CD4-positive, alpha-beta T cell treated with Interleukin-1 beta for 1 hour (primary cell): ENCODE results near the gene LRRC46.

Experiments
- DNase-seq, 2 donors: peaks; one replicate each; pipeline ENCODE4 v3.0.0-alpha.2; 2020 to 2022

Gene LRRC46

GRCh38 chr17:47834756-47835155, 3.3 kb downstream of the LRRC46 start:
- no peak for DNase-seq

- DNase-seq = no peak
Observed at GRCh38 chr17:47836601-47837000, 5.1 kb downstream of the LRRC46 start.

GRCh38 chr17:47837401-47838039, 6.0 kb downstream of the LRRC46 start:
- DNase-seq = no peak

GRCh38 chr17:47838636-47839035, 7.2 kb downstream of the LRRC46 start:
- DNase-seq = no peak

- DNase-seq = no peak
Observed at GRCh38 chr17:47839071-47839470, 7.6 kb downstream of the LRRC46 start.

- no peak for DNase-seq
Observed at GRCh38 chr17:47840001-47840741, 8.7 kb downstream of the LRRC46 start.

- DNase-seq = peak; percentile 87 to 89
Observed at GRCh38 chr17:47840742-47841487, 9.4 kb downstream of the LRRC46 start, which contains the start of gene SCRN2. TSS of gene SCRN2 (minus strand) at chr17:47841273. CDS start at chr17:47840843, 430 bp downstream.

GRCh38 chr17:47841488-47842291, 10.2 kb downstream of the LRRC46 start:
- DNase-seq = no peak

- DNase-seq = no peak
Observed at GRCh38 chr17:47843391-47843730, 11.9 kb downstream of the LRRC46 start.

- no peak for DNase-seq
Observed at GRCh38 chr17:47844227-47844626, 12.8 kb downstream of the LRRC46 start.

GRCh38 chr17:47844814-47845715, 13.6 kb downstream of the LRRC46 start:
- no peak for DNase-seq

GRCh38 chr17:47845716-47846075, 14.2 kb downstream of the LRRC46 start:
- DNase-seq = no peak

- no peak for DNase-seq
Observed at GRCh38 chr17:47846716-47847340, 15.4 kb downstream of the LRRC46 start.

- DNase-seq = peak; percentile 27 to 32
Observed at GRCh38 chr17:47847341-47848197, 16.1 kb downstream of the LRRC46 start.

GRCh38 chr17:47848198-47848513, 16.7 kb downstream of the LRRC46 start:
- DNase-seq = no peak

GRCh38 chr17:47850373-47850691, 18.9 kb downstream of the LRRC46 start:
- DNase-seq = no peak

- peak; percentile 49 to 61 for DNase-seq
Observed at GRCh38 chr17:47850692-47851573, 19.5 kb downstream of the LRRC46 start, which contains the start of gene SP6. TSS of gene SP6 (minus strand) at chr17:47851163. CDS start at chr17:47848429, 2,734 bp downstream.

GRCh38 chr17:47851764-47852112, 20.3 kb downstream of the LRRC46 start:
- DNase-seq = no peak

GRCh38 chr17:47852113-47852949, 20.9 kb downstream of the LRRC46 start:
- no peak for DNase-seq
